ENCODE measurements around the gene BPIFB2. TPM values are rescaled to one million over a fixed set of nuclear protein-coding genes. Genes with fewer than 3 reads are reported as not detected.
A peak's percentile ranks its signal among the peaks of the same experiment; 100 is the strongest.

The BPIFB2 gene
- polyA plus RNA-seq, 3 donors: not detected

DNA sequence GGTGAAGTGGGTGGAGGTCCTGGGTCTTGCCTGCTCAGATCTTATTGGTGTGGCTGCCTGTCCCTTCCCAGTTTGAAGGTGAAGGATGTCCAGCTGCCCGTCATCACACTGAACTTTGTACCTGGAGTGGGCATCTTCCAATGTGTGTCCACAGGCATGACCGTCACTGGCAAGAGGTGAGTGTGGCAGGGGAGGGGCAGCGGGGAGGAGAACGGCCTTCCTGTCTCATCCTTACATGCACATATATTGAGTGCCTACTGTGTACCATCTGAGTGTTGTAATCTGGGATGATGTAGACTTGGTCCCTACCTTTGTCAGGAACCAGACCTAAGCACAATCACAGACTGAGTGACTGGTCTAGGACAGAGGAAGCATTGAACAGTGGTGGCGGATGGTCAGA, 26.6 kb downstream of the BPIFB2 start:
- WGBS (ENCODE audit: insufficient coverage): 0% methylated on average over 1 of the region's 5 CpGs
- Histone ChIP-seq H4K20me1 (ENCODE audit: insufficient read depth, low read length) (no peaks in the 10 kb centered on the region), H3K9ac (ENCODE audit: insufficient read depth, low read length, poor library complexity, severe bottlenecking) (no peak overlapping the region), H3K9me3 (replicated peaks in 1 of 2; ENCODE audit: control insufficient read depth in 1 of 2, insufficient read depth in 1 of 2, low read length in 2 of 2) (no peaks in the 10 kb centered on the region), H3K36me3 (replicated peaks in 1 of 2; ENCODE audit: control insufficient read depth in 1 of 2, insufficient read depth in 2 of 2, low read length in 2 of 2) (no peaks in the 10 kb centered on the region), H3K4me2 (replicated peaks; ENCODE audit: extremely low read depth, low read length, poor library complexity, severe bottlenecking) (no peak overlapping the region), H3K4me3 (replicated peaks in 1 of 3; ENCODE audit: low read depth in 2 of 3, low read length in 3 of 3) (no peak overlapping the region), H3K27ac (ENCODE audit: low read depth in 1 of 2, low read length in 2 of 2) (no peak overlapping the region), H3K27me3 (ENCODE audit: control insufficient read depth in 2 of 2, insufficient read depth in 2 of 2, low read length in 2 of 2) (no peaks in the 10 kb centered on the region), H3K4me1 (ENCODE audit: control insufficient read depth in 1 of 2, insufficient read depth in 2 of 2, low read length in 2 of 2) (no peaks in the 10 kb centered on the region), H2AFZ (ENCODE audit: insufficient read depth, low read depth, low read length, poor library complexity, severe bottlenecking) (no peak overlapping the region), H3K79me2 (ENCODE audit: insufficient read depth, low read length) (no peaks in the 10 kb centered on the region)
- TF ChIP-seq, protein P1, sequence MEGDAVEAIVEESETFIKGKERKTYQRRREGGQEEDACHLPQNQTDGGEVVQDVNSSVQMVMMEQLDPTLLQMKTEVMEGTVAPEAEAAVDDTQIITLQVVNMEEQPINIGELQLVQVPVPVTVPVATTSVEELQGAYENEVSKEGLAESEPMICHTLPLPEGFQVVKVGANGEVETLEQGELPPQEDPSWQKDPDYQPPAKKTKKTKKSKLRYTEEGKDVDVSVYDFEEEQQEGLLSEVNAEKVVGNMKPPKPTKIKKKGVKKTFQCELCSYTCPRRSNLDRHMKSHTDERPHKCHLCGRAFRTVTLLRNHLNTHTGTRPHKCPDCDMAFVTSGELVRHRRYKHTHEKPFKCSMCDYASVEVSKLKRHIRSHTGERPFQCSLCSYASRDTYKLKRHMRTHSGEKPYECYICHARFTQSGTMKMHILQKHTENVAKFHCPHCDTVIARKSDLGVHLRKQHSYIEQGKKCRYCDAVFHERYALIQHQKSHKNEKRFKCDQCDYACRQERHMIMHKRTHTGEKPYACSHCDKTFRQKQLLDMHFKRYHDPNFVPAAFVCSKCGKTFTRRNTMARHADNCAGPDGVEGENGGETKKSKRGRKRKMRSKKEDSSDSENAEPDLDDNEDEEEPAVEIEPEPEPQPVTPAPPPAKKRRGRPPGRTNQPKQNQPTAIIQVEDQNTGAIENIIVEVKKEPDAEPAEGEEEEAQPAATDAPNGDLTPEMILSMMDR (IDR thresholded peaks at IDR 0.05): no peak
- H3K27me3 Mint-ChIP-seq (ENCODE audit: low read depth in 3 of 3): peaks cover 0 to 5% (median 4%) of the 10 kb centered on the region in 3 donors
- H3K4me3 Mint-ChIP-seq: no peak overlapping the region
- intact Hi-C loops (cut with micrococcal nuclease): no loop called here
- DNase-seq: no peak
- peaks cover 0 to 2% (median 0%) of the 10 kb centered on the region in 7 donors for H3K9me3 Mint-ChIP-seq
- no peaks in the 10 kb centered on the region for H3K36me3 Mint-ChIP-seq
- H3K27ac Mint-ChIP-seq: peak overlapping the region in 1 of 7 donors; percentile 43
- no peaks in the 10 kb centered on the region for H3K4me1 Mint-ChIP-seq

DNA sequence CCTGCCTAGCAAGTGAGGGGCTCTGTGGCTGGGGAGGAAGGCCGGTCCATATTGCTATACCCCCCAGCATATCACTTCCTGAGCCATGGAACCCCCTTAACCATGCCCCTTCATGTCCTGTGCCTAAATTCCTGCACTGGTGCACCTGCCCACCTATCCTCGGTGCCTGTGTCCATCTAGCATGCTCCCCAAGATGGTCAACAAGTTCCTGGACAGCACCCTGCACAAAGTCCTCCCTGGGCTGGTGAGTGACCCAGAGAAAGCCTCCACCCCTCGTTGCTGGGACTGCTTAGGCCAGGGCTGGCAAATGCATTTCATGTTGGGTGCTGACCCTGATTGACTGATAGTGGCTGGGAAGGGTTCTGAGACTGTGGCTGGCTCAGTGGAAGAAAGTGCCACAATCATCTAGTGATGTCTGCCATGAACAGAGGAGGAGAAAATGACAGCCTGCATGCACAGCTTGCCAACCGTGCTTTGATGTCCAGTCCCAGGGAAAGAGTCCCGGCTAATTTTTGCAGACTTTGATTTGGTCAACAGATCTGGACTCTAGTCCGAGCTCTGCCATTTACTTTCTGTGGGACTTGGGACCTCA, 27.5 kb downstream of the BPIFB2 start:
- WGBS (ENCODE audit: insufficient coverage): 85% methylated on average over 5 of the region's 6 CpGs
- Histone ChIP-seq H3K27ac (ENCODE audit: low read depth in 1 of 2, low read length in 2 of 2) (no peak overlapping the region), H2AFZ (ENCODE audit: insufficient read depth, low read depth, low read length, poor library complexity, severe bottlenecking) (no peak overlapping the region), H3K79me2 (ENCODE audit: insufficient read depth, low read length) (no peaks in the 10 kb centered on the region), H3K4me1 (ENCODE audit: control insufficient read depth in 1 of 2, insufficient read depth in 2 of 2, low read length in 2 of 2) (no peaks in the 10 kb centered on the region), H3K9ac (ENCODE audit: insufficient read depth, low read length, poor library complexity, severe bottlenecking) (no peak overlapping the region), H3K4me2 (replicated peaks; ENCODE audit: extremely low read depth, low read length, poor library complexity, severe bottlenecking) (no peak overlapping the region), H3K27me3 (ENCODE audit: control insufficient read depth in 2 of 2, insufficient read depth in 2 of 2, low read length in 2 of 2) (no peaks in the 10 kb centered on the region), H3K4me3 (replicated peaks in 1 of 3; ENCODE audit: low read depth in 2 of 3, low read length in 3 of 3) (no peak overlapping the region), H4K20me1 (ENCODE audit: insufficient read depth, low read length) (no peaks in the 10 kb centered on the region), H3K9me3 (replicated peaks in 1 of 2; ENCODE audit: control insufficient read depth in 1 of 2, insufficient read depth in 1 of 2, low read length in 2 of 2) (no peaks in the 10 kb centered on the region), H3K36me3 (replicated peaks in 1 of 2; ENCODE audit: control insufficient read depth in 1 of 2, insufficient read depth in 2 of 2, low read length in 2 of 2) (no peaks in the 10 kb centered on the region)
- intact Hi-C loops (cut with micrococcal nuclease): no loop called here
- peak overlapping the region in 1 of 7 donors; percentile 59 for H3K27ac Mint-ChIP-seq
- no peak overlapping the region for H3K4me3 Mint-ChIP-seq
- DNase-seq: no peak
- H3K9me3 Mint-ChIP-seq: peaks cover 0 to 2% (median 0%) of the 10 kb centered on the region in 7 donors
- H3K36me3 Mint-ChIP-seq: no peaks in the 10 kb centered on the region
- no peaks in the 10 kb centered on the region for H3K4me1 Mint-ChIP-seq
- TF ChIP-seq, protein P1 (IDR thresholded peaks at IDR 0.05): no peak
- peaks cover 0 to 6% (median 4%) of the 10 kb centered on the region in 3 donors for H3K27me3 Mint-ChIP-seq (ENCODE audit: low read depth in 3 of 3)

Data from CD14-positive monocyte (primary cell).